NCI-H1048 (cell line): ENCODE data around the gene ST3GAL3.

Experiments
- DNase-seq: peaks from one replicate; lab custom pipeline; 2025; lab: John Stamatoyannopoulos, UW

ST3GAL3 gene

DNA sequence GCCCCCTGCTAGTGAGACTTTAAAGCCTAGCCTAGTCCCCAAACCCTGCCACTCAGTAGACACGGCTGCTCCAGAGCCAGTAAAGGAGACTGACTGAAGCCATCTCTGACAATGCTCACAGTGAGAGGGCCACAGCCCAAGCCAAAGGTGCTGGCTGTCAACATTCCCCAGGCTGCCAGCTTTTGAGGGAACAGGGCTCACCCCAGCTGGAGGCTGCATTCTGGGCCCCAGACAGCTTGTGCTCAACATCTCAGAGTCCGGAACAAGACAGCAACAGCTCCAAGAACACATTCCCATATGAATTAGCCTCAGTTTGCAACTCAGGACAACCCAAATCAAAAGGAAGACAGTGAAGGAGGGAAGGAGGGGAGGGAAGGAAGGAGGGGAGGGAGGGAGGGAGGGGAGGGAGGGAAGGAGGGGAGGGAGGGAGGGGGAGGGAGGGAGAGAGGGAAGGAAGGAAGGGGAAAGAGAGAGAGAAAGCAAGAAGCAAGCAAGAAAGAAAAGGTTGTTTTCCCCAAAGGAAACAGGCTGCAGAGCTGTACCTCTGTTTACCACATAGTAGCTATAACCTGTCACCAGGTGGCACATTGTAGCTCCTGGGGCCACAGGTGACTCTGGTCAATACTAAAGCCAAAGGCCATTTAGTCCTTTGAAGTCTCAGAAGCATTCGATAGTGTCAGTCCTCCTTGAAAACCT, 231.7 kb downstream of the ST3GAL3 start:
- no peak for DNase-seq

DNA sequence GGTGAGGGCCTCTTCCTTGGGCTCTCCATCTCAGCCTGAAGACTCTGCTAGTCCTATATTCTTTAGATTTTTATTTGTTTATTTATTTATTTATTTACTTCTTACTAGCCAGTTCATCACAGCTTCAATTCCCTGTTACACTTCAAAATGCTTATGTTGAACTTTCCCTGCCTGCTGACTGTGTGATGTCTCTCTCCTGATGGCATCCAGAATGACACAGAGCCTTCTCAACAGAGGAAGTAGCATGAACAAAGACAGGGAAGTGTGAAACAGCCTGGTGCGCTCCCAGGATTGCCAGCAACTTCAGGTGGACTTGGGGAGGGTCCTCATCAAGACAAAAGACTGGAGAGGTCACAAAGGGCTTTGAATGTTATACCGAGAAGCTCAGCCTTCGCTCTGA, 235.1 kb downstream of the ST3GAL3 start:
- DNase-seq = no peak

DNA sequence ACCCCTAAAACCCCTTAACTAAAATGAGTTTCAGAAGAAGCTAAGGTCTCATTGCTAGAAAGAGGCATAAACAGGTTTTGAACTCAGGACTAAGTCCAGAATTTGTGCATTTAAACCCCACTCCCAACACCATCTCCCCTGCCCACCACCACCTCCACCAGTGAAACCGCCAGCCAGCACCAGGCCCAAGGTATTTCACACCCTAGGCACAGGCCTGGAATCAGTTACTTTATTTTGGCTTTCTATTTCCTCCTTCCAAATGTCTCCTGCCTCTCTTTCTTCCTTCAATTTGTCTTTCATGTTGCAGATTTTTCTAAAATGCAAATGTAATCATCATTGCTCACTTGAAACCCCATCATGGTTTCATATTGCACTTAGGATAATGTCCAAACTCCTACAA, 237.5 kb downstream of the ST3GAL3 start:
- no peak for DNase-seq

DNA sequence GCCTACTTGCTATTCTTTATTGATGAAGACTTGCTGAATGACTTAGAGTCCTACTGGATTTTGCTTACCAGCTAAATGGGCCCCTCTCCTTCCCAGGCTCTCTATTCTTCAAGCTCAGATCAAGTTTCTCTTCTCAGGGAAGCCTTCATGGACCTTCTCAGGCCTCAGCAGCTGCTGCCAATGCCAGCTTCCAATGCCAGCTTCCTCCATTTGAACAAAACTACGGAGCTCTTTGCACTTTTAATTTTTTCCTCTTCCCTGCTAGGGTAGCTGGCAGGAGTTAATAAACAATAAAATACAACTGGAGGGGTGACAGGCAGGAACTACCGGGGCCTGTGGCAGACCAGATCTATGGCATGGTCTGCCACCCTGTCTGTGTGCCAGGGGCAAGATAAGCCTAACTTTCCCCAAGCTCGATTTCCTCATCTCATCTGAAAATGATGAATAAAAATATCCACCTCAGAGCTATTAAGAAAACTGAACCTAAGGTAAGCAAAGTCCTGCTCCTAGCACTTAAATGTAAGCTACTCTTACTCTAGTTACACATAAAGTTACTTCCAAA, 238.4 kb downstream of the ST3GAL3 start:
- no peak for DNase-seq

DNA sequence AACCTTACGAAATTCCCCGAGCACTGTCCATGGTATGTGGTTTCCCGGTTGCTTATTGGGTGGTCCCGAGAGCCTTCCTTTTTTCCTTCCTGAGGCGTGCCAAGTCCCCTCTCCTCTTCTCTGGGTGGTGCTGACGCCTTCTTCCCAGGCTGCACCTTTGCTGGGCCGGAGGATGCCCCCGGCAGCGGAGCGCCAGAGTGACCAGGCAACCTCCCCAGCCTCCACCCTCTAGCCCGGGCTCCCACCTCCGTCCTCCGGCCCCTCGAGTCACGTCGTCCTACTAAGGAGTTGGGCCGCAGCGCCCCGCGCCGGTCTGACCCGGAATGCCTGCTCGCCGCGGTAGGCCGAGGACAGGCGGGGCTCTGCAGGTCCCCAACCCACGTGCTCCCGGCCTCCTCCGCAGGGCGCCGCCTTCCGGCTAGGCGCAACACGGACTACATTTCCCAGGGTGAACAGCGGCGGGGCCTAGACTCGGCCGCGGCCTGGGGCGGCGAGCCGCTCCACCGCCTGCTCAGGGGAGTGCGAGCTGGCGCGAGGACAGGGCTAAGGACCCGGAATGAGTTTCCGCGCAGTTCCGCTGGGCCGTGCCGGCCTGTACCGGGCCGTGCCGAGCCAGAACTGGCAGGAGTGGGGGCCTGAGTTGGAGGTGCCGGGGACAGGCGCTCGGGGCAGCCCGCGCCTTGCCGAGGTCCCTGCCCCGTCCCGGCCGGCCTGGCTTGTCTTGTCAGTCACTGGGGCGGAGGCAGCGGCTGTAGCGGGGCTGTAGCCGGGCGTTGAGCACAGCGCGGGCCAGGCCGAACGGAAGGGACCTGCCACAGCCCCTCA, 239.1 kb downstream of the ST3GAL3 start, which contains the start of gene IPO13:
IPO13 (plus strand) TSS at position 715 of the 825 bp plus-strand sequence. CDS start 651 bp downstream, outside the sequence.
- peak; percentile 93 for DNase-seq

DNA sequence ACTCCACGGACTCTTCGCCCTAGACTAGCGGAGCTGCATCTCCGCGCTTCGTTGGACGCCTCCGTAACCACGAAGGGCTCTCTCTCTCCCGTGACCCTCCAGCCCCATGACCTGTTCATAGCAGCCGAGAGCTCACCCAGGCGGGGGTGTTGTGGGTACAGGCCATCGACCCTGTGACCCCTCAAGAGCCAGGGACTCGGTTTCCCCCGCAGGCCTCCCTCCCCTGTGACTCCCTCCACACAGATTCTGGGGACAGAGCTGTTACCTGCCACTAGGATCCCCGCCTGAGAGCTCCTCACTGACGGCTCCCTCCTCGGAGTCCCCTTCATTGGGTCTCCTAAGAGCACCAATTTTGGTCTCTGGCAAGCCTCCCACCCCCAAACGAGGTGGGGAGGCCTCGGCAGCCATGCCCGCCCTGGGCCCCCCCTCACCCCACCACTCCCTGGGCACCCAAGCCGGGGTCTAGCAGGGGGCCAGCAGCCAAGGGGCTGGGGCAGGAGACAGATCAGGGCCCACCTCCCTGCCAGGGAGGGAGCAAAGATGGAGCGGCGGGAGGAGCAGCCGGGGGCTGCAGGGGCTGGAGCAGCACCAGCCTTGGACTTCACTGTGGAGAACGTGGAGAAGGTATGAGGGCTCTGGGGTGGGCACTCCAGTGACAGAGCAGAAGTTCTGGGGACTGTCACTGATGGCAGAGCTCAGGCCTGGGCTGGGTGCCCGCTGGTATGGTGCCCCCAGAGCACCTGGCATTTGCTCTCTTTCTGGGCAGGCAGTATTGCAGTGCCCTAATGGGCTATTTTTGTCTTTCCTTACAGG, 239.9 kb downstream of the ST3GAL3 start:
- no peak for DNase-seq

- DNase-seq = no peak
Measured at GRCh38 chr1:43947874-43948437, 240.6 kb downstream of the ST3GAL3 start.

GRCh38 chr1:43949678-43950077, 242.3 kb downstream of the ST3GAL3 start:
- DNase-seq = no peak

DNA sequence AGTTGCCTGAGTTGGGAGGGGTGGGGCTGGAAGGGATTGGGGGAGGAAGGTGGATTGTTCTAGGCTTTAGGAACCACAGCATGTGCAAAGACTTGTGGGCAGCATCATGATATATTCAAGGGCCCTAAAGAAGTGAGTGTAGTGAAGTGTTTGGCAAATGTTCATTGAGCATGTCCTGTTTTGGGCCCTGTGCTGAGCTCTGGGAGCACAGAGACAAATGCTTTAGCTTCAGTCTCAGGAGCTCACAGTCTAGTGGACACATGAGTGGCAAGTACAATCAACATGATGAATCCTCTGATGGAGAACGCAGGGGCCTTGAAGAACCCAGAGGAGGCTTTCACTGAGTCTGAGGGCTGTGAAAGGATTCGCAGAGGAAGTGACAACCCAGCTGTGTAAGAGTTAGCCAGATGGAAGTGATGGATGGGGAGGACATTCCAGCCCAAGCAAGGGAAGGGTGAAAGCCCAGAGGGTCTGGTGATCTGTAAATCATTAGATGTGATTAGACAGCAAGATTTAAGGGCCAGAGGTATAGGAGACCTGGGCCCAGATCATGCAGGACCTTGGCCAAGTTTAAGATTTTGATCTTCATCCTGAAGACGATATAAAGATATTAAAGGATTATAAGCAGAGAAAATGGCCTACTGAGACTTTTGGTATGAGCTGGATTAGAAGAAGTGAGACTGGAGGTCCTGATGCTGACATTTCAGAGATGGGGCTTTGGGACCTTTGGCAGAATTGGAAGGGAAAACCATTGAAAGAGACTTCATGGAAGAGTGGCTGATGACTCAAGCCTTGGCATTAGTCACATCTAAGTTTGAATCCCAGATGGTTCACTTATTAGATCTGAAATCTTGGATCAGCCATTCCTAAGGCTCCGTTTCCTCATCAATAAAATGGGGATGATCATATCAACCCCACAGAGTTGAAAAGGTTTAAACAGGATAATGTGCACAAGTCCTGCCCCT, 244.0 kb downstream of the ST3GAL3 start:
- DNase-seq = no peak

- no peak for DNase-seq
Measured at GRCh38 chr1:43952731-43953346, 245.5 kb downstream of the ST3GAL3 start.

- DNase-seq = no peak
Measured at GRCh38 chr1:43953361-43953760, 246.0 kb downstream of the ST3GAL3 start.

- DNase-seq = no peak
Measured at GRCh38 chr1:43954036-43954435, 246.7 kb downstream of the ST3GAL3 start.

- DNase-seq = no peak
Measured at GRCh38 chr1:43956234-43956633, 248.9 kb downstream of the ST3GAL3 start.

DNA sequence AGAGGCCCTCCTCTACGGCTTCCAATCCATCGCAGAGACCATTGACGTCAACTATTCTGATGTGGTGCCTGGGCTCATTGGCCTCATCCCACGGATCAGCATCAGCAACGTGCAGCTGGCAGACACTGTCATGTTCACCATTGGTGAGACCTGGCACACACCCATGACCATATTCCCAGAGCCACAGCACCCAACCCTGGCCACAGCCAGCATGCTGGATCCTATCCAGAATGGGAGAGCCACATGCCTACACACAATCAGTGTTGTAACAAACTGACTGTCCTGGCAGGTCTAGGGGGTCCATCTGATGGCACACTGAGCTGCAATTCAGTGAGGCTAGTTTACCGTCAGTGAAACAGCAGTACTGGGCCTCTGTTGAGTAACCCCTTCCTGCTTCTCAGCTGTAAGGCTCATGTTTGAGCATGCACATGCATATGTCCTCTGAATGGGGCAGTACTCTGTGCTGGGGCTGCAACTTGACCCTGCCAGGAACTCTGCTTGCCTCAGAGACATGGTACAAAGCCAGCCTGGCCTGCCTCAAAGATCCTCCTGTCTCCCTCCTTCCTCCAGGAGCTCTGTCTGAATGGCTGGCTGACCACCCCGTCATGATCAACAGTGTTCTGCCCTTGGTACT, 250.2 kb downstream of the ST3GAL3 start:
- no peak for DNase-seq

- no peak for DNase-seq
Measured at GRCh38 chr1:43958351-43959255, 251.3 kb downstream of the ST3GAL3 start.

GRCh38 chr1:43960798-43961197, 253.5 kb downstream of the ST3GAL3 start:
- no peak for DNase-seq

DNA sequence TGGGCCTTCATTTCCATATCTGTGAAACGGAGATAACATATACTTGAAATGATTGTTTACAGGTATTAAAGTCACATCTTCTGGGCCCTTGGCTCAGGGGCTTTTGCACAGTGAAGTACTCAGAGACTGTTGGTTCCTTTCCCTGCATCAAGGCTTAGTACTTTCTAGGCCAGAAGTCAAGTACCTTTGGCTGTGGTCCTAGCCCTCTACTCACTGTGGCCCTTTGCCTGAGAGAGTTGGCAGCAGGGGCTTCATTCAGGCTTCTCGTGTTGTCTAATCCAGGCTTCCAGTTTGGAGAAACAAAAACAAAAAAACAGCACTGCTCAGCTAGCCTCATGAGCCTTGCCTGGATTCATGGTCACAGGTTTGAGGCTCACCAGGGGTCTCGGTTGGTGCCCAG, 254.4 kb downstream of the ST3GAL3 start:
- no peak for DNase-seq

- no peak for DNase-seq
Measured at GRCh38 chr1:43962324-43962723, 255.0 kb downstream of the ST3GAL3 start.

GRCh38 chr1:43963006-43963405, 255.7 kb downstream of the ST3GAL3 start:
- no peak for DNase-seq
